GM12891 (cell line): ENCODE data around the gene FYB1.

Experiments
- POLR2A ChIP-seq: IDR thresholded peaks from 2 replicates; pipeline ENCODE4 v1.6.1; 2011; ENCODE audit warnings: low read depth, low read length, control low read depth
- SPI1 ChIP-seq: IDR thresholded peaks from 2 replicates; pipeline ENCODE4 v1.6.1; 2011; ENCODE audit warnings: low read depth, low read length, control low read depth
- TAF1 ChIP-seq: IDR thresholded peaks from 2 replicates; pipeline ENCODE4 v1.6.1; 2011; ENCODE audit warnings: low read depth, low read length, control low read depth

DNA sequence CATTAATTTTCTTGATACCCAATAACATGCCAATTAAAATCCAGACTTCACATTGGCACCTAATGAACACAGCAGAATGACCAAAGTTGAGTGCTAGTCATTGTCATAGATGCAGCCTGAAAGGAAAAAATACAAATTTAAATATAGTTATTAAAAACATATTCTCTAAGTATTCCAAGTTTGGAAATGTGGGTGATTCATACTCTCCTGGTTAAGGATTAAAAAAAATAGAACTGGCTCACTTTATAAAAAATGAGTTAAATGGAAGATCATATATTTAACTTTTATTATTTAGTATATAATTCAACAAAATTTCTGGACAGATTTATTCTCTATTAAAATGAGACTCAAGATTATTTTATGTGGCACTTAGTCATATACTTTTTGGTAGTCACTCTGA, 112.0 kb downstream of the FYB1 start:
- TF ChIP-seq POLR2A (no peak), TAF1 (no peak), SPI1 (no peak)
